DMS53 (cell line): Measurements from ENCODE around the gene OVAAL.

Experiments
- DNase-seq: peaks from one replicate; lab custom pipeline; 2025; lab: John Stamatoyannopoulos, UW

Gene OVAAL

DNA sequence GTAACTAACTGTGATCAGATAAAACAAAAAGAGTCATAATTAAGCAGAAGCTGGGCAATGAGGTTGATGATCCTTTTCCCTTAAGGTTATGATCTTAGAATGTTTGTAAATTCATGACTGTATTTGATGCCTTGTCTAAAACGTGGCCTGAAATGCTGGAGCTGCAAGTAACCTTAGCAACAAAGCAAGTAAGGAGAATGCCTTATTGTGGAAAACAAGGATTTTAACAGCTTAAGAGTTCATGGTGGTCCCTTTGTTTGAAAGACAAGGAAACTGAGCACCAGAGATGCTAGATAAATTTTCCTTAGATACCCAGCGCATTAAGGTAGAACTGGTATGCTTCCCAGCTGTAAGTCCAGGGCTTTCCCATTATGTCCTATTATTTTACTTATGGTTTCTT is 47.4 kb downstream of the OVAAL start:
- no peak for DNase-seq

DNA sequence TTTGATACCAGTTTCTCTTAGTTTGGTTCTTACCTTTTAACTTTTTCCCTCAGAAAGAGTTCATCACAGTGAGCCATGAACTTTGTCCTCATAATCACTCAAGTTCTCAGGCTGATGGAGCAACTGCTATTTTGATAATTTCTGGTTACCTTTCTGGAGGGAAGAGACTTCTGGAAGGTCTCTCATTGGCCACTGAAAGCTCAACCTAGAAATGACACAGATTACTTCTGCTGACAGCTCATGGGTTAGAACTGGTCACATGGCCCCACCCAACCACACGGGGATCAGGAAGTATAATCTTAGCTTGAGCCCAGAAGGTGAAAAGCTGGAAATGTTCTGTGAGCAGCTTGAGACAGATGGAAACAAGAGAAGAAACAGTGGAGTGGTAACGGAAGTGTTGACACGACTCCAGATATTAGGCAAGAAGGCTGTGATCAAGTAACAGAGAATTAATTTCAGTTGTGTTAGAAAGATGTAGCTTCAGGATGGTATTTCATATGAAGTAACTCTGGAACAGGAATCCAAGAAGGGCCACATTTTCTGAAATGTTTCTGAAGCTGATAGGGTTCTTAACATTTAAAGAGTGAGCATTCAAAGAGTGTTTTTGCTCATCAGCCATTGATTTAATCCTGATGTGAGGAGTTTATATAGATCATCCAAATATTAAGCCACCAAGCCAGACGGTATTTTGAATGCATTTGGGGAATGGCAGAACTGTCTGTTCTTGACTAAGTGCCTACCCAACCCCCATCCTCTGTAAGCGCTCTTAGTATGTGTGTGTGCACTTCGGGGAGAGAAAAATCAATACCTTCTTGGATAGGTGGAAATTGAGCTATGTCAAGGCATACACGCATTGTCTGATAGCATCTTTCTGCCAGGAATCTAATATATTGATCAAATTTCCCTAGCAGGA is 51.1 kb downstream of the OVAAL start:
- DNase-seq, result peak; percentile 14

- no peak for DNase-seq
Measured at GRCh38 chr1:180610556-180611015, 51.8 kb downstream of the OVAAL start.

GRCh38 chr1:180611016-180611930 is 52.5 kb downstream of the OVAAL start:
- DNase-seq, result no peak

GRCh38 chr1:180612632-180613031 is 53.9 kb downstream of the OVAAL start:
- DNase-seq, result no peak

DNA sequence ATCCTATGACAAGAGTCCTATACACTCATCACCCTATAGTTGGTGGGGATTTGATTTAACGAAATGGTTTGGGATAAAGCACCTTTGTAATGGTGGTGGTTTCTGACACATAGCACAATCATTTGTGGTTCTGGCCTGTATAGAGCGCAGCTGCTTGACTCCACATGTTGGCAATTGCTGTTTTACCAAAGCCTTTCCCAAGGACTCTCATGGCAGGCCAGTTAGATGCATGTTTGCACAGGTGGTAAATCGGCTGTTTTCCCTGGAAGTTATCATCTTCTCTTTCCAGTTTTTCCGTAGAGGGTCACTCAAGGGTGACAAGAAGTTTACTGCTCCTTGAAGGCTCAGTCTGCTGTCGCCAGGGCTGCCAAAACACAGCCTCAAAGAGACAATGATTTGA is 56.0 kb downstream of the OVAAL start:
- DNase-seq, result no peak

DNA sequence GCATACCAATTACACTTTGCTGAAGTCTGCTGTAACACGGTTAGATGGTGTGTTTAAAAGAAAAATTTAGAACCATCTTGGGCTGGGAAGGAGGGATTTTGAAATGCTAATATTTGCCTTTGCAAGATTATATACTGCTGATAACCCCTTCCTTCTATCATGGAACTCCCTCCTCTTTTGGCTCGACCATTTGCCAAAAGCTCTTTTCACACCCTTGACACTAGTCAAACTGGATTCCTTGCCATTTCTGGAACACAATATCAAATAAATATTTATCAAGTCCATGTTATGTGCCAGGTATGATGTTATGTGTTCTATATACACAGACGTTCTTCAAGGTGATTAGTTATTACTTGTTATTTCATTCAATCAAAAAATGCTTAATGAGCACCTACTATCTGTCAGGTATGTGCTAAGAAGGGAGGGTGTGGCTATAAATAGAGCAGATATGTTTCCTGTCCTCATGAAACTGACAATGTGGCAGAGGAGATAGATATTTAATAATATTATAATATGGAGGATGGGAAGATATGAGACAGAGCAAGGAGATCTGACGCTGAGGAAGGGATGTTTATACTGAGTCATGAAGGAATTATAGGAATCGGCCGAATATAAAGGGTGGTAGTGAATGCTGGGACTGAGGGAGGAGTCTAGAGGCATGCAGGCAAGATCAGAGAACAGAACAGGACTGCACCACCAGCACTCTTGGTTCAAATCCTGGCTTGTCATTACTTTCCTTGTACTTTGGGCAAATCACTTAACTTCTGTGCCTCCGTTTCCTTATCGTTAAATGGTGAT is 56.9 kb downstream of the OVAAL start:
- no peak for DNase-seq
